Measurements from ENCODE around the gene IKZF1. TPM values are rescaled to one million over a fixed set of nuclear protein-coding genes. Genes with fewer than 3 reads are reported as not detected.

Gene IKZF1
- total RNA-seq, 1 donor from 2014 or later, result 0.86 TPM

DNA sequence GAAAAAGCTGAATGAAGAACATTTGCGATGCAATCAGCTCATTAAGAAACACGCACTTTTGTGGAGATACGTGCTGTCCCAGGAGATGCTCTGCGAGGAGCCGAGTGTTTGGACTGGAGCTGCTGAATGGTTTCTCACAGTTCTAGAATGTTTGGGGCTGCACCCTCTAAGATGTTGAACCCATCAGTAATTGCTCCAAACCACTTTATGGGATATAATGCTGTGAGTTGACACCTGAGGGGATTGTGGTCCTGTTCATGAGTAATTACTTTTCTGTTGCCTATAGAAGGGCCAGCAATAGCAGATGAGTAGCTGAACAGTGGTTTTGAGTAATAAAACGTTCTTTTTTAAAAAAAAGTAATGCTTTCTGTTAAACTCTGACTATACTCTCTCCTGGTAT lies 63.1 kb downstream of the IKZF1 start:
- Mint-ChIP-seq H3K27ac (ENCODE audit: unreplicated experiment) (no peak overlapping the region), H3K4me1 (ENCODE audit: low read depth, unreplicated experiment) (peaks cover 6% of the 10 kb centered on the region), H3K36me3 (ENCODE audit: low read depth, unreplicated experiment) (no peaks in the 10 kb centered on the region), H3K9me3 (ENCODE audit: unreplicated experiment) (peaks cover 3% of the 10 kb centered on the region), H3K4me3 (ENCODE audit: unreplicated experiment) (no peak overlapping the region), H3K27me3 (ENCODE audit: low read depth, unreplicated experiment) (peaks cover 2% of the 10 kb centered on the region)
- no peak overlapping the region for H3K4me3 ChIP-seq (ENCODE audit: insufficient read depth, low read depth, low read length)
- no peak overlapping the region for H3K4me2 ChIP-seq (ENCODE audit: low read length)
- no peaks in the 10 kb centered on the region for H3K79me2 ChIP-seq (ENCODE audit: insufficient read depth, low read length)
- TF ChIP-seq EZH2 (IDR thresholded peaks at IDR 0.05; ENCODE audit: insufficient read depth, low read length), result no peak
- TF ChIP-seq, protein P1, sequence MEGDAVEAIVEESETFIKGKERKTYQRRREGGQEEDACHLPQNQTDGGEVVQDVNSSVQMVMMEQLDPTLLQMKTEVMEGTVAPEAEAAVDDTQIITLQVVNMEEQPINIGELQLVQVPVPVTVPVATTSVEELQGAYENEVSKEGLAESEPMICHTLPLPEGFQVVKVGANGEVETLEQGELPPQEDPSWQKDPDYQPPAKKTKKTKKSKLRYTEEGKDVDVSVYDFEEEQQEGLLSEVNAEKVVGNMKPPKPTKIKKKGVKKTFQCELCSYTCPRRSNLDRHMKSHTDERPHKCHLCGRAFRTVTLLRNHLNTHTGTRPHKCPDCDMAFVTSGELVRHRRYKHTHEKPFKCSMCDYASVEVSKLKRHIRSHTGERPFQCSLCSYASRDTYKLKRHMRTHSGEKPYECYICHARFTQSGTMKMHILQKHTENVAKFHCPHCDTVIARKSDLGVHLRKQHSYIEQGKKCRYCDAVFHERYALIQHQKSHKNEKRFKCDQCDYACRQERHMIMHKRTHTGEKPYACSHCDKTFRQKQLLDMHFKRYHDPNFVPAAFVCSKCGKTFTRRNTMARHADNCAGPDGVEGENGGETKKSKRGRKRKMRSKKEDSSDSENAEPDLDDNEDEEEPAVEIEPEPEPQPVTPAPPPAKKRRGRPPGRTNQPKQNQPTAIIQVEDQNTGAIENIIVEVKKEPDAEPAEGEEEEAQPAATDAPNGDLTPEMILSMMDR (IDR thresholded peaks at IDR 0.05; ENCODE audit: insufficient read depth, low read depth, low read length), result no peak
- H2AFZ ChIP-seq (ENCODE audit: low read depth, low read length), result no peak overlapping the region
- H3K27me3 ChIP-seq (ENCODE audit: insufficient read depth, low read length), result no peaks in the 10 kb centered on the region
- FAIRE-seq (no peak), DNase-seq (ENCODE audit: low read depth) (no peak)
- no peaks in the 10 kb centered on the region for H4K20me1 ChIP-seq (ENCODE audit: insufficient read depth, low read length)
- no peaks in the 10 kb centered on the region for H3K36me3 ChIP-seq (ENCODE audit: insufficient read depth, low read length)
- H3K9ac ChIP-seq (ENCODE audit: low read length), result no peak overlapping the region
- no peaks in the 10 kb centered on the region for H3K4me1 ChIP-seq (ENCODE audit: insufficient read depth, low read length)
- no peak overlapping the region for H3K27ac ChIP-seq (ENCODE audit: low read depth, low read length)
- H3K9me3 ChIP-seq (ENCODE audit: insufficient read depth, low read depth, low read length), result no peaks in the 10 kb centered on the region

DNA sequence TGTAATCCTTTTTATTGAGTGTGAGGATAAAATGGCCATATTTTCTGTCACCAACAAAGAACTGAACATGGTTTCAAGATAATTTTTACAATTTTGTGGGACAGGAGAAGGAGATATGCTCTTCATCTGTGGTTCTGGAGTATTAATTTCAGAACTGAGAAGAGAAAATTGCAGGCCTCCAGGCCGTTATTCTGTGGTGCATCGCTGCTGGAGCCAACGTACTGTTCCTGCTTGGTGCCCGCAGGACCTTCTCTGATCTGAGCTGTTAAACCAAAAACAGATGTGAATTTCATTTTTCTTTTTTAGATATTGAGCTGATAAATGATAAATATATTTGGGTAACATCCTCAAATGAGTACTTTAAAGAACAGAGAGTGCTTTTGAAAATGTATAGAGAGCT lies 63.9 kb downstream of the IKZF1 start:
- peaks cover 3% of the 10 kb centered on the region for H3K9me3 Mint-ChIP-seq (ENCODE audit: unreplicated experiment)
- no peak overlapping the region for H3K4me3 Mint-ChIP-seq (ENCODE audit: unreplicated experiment)
- TF ChIP-seq EZH2 (IDR thresholded peaks at IDR 0.05; ENCODE audit: insufficient read depth, low read length), result no peak
- TF ChIP-seq, protein P1 (IDR thresholded peaks at IDR 0.05; ENCODE audit: insufficient read depth, low read depth, low read length), result no peak
- Histone ChIP-seq H3K36me3 (ENCODE audit: insufficient read depth, low read length) (no peaks in the 10 kb centered on the region), H3K27ac (ENCODE audit: low read depth, low read length) (no peak overlapping the region), H2AFZ (ENCODE audit: low read depth, low read length) (no peak overlapping the region), H3K4me1 (ENCODE audit: insufficient read depth, low read length) (no peaks in the 10 kb centered on the region), H3K4me2 (ENCODE audit: low read length) (no peak overlapping the region), H3K9me3 (ENCODE audit: insufficient read depth, low read depth, low read length) (no peaks in the 10 kb centered on the region), H3K4me3 (ENCODE audit: insufficient read depth, low read depth, low read length) (no peak overlapping the region), H4K20me1 (ENCODE audit: insufficient read depth, low read length) (no peaks in the 10 kb centered on the region), H3K27me3 (ENCODE audit: insufficient read depth, low read length) (no peaks in the 10 kb centered on the region), H3K9ac (ENCODE audit: low read length) (no peak overlapping the region), H3K79me2 (ENCODE audit: insufficient read depth, low read length) (no peaks in the 10 kb centered on the region)
- H3K27me3 Mint-ChIP-seq (ENCODE audit: low read depth, unreplicated experiment), result peaks cover 2% of the 10 kb centered on the region
- no peaks in the 10 kb centered on the region for H3K36me3 Mint-ChIP-seq (ENCODE audit: low read depth, unreplicated experiment)
- FAIRE-seq (no peak), DNase-seq (ENCODE audit: low read depth) (no peak)
- no peaks in the 10 kb centered on the region for H3K4me1 Mint-ChIP-seq (ENCODE audit: low read depth, unreplicated experiment)
- no peak overlapping the region for H3K27ac Mint-ChIP-seq (ENCODE audit: unreplicated experiment)

- Histone ChIP-seq H3K4me1 (ENCODE audit: insufficient read depth, low read length) (no peaks in the 10 kb centered on the region), H3K4me3 (ENCODE audit: insufficient read depth, low read depth, low read length) (no peak overlapping the region), H3K9me3 (ENCODE audit: insufficient read depth, low read depth, low read length) (no peaks in the 10 kb centered on the region), H4K20me1 (ENCODE audit: insufficient read depth, low read length) (no peaks in the 10 kb centered on the region), H3K9ac (ENCODE audit: low read length) (no peak overlapping the region), H3K36me3 (ENCODE audit: insufficient read depth, low read length) (no peaks in the 10 kb centered on the region), H3K27ac (ENCODE audit: low read depth, low read length) (no peak overlapping the region), H3K4me2 (ENCODE audit: low read length) (no peak overlapping the region), H2AFZ (ENCODE audit: low read depth, low read length) (no peak overlapping the region), H3K79me2 (ENCODE audit: insufficient read depth, low read length) (no peaks in the 10 kb centered on the region), H3K27me3 (ENCODE audit: insufficient read depth, low read length) (no peaks in the 10 kb centered on the region)
- H3K27ac Mint-ChIP-seq (ENCODE audit: unreplicated experiment), result no peak overlapping the region
- H3K36me3 Mint-ChIP-seq (ENCODE audit: low read depth, unreplicated experiment), result no peaks in the 10 kb centered on the region
- H3K4me3 Mint-ChIP-seq (ENCODE audit: unreplicated experiment), result no peak overlapping the region
- H3K9me3 Mint-ChIP-seq (ENCODE audit: unreplicated experiment), result peaks cover 3% of the 10 kb centered on the region
- no peak for DNase-seq (ENCODE audit: low read depth)
- no peak for TF ChIP-seq EZH2 (IDR thresholded peaks at IDR 0.05; ENCODE audit: insufficient read depth, low read length)
- TF ChIP-seq, protein P1 (IDR thresholded peaks at IDR 0.05; ENCODE audit: insufficient read depth, low read depth, low read length), result no peak
- no peaks in the 10 kb centered on the region for H3K4me1 Mint-ChIP-seq (ENCODE audit: low read depth, unreplicated experiment)
- FAIRE-seq, result no peak
- peaks cover 2% of the 10 kb centered on the region for H3K27me3 Mint-ChIP-seq (ENCODE audit: low read depth, unreplicated experiment)
Observed at GRCh38 chr7:50369143-50370026, 64.9 kb downstream of the IKZF1 start.
